ENCODE results near the gene EVA1C.
"Not testable (repeated sequence)": the region's sequence is repeated elsewhere in the genome, so short reads cannot be mapped to it uniquely, and the experiment has no call there.

EVA1C gene, protein sequence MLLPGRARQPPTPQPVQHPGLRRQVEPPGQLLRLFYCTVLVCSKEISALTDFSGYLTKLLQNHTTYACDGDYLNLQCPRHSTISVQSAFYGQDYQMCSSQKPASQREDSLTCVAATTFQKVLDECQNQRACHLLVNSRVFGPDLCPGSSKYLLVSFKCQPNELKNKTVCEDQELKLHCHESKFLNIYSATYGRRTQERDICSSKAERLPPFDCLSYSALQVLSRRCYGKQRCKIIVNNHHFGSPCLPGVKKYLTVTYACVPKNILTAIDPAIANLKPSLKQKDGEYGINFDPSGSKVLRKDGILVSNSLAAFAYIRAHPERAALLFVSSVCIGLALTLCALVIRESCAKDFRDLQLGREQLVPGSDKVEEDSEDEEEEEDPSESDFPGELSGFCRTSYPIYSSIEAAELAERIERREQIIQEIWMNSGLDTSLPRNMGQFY

DNA sequence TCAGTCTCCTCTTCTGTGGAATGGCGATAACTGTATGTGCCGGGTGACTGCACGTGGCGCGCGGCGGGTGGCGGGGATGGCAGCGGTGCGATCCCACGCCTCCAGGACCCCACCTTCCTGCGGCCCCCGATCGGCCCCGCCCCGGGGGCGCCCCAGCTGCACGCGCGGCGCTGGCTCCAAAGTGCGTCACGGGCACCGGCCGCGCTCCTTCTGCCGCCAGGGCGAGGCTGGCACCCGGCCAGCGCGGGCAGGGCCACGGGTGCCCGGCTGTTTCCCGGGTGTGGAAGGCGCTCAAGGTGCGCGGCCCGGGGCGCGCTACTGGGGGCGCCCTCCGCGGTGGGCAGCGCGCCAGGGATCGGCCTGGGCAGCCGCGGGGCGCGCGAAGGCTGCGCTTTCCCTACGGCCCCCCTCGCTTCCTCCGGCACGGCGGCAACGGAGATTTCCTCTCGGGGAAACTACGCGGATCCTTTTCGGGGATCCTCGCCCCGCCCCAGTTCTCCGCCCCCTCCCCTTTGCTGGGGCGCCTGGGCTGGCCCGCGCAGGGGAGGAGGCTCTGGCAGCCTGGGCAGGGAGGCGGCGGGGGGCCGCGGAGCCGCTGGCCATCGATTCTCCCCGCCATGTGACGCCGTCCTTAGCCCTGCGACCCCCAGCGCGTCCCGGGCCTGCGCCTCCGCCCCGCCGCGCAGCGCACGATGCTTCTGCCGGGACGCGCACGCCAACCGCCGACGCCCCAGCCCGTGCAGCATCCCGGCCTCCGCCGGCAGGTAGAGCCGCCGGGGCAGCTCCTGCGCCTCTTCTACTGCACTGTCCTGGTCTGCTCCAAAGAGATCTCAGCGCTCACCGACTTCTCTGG is at the start of gene EVA1C:
EVA1C (plus strand) TSS at position 545 of the 853 bp plus-strand sequence; CDS start at position 693, 148 bp downstream.
- peak within 1 kb of the TSS; percentile 58 for H2AFZ ChIP-seq (ENCODE audit: low read depth, low read length)
- peak within 1 kb of the TSS; percentile 17 for H3K4me3 ChIP-seq (ENCODE audit: low read length)
- no peaks in the 10 kb centered on the region for H3K36me3 ChIP-seq (ENCODE audit: insufficient read depth, low read length)
- H3K27me3 ChIP-seq (ENCODE audit: insufficient read depth, low read length) = peaks cover 78% of the 10 kb centered on the region
- H3K4me1 ChIP-seq (ENCODE audit: insufficient read depth, low read length) = peaks cover 22% of the 10 kb centered on the region
- no peaks in the 10 kb centered on the region for H3K9me3 ChIP-seq (ENCODE audit: low read length)

DNA sequence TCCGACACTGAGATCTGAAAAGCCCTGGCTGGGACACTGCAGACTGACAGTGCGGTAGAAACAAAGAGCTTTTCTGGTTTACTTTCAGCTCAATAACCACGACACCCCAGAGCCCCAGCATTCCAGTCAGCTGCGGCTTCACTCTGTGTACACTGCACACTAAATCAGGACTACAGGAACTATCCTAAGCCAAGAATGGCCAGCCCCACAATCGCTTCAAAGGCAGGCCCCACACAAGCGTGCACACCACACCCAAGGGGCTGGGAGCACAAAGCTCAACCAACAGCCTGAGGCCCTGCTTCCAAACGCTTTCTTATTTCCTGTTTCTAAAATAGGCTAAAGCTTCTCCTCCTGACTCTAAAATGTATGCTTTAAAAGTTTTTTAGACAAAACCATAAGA is 48.1 kb upstream of the EVA1C start:
- H3K27me3 ChIP-seq (ENCODE audit: insufficient read depth, low read length) = no peaks in the 10 kb centered on the region
- peaks cover 81% of the 10 kb centered on the region for H3K36me3 ChIP-seq (ENCODE audit: insufficient read depth, low read length)

DNA sequence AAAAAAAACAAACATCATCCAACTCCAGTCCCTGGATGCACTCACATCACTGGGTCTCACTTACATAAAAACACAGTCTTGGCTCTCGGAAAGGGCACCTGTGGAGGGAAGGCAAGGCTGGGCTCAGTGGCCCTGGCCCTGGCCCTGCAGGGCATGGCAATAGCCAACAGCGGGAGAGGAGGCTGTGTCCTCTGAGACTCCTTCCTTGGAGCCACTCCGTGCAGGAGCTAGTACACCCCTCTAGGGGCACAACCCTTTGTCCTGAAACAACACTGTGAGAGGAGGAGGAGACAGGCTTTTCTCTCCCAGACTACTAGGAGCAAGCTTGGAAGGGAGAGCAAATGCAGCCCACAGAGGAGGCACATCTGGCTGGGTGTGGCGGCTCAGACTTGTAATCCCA is 47.7 kb upstream of the EVA1C start:
- Histone ChIP-seq H2AFZ (ENCODE audit: low read depth, low read length) (no peak overlapping the region), H3K9me3 (ENCODE audit: low read length) (no peaks in the 10 kb centered on the region), H3K36me3 (ENCODE audit: insufficient read depth, low read length) (peaks cover 77% of the 10 kb centered on the region), H3K4me3 (ENCODE audit: low read length) (no peak overlapping the region), H3K4me1 (ENCODE audit: insufficient read depth, low read length) (no peaks in the 10 kb centered on the region), H3K27me3 (ENCODE audit: insufficient read depth, low read length) (no peaks in the 10 kb centered on the region)

More for the DNA sequence above, 48.1 kb upstream of the EVA1C start:
- no peak overlapping the region for H2AFZ ChIP-seq (ENCODE audit: low read depth, low read length)
- H3K4me3 ChIP-seq (ENCODE audit: low read length) = no peak overlapping the region
- no peaks in the 10 kb centered on the region for H3K4me1 ChIP-seq (ENCODE audit: insufficient read depth, low read length)
- H3K9me3 ChIP-seq (ENCODE audit: low read length) = no peaks in the 10 kb centered on the region

DNA sequence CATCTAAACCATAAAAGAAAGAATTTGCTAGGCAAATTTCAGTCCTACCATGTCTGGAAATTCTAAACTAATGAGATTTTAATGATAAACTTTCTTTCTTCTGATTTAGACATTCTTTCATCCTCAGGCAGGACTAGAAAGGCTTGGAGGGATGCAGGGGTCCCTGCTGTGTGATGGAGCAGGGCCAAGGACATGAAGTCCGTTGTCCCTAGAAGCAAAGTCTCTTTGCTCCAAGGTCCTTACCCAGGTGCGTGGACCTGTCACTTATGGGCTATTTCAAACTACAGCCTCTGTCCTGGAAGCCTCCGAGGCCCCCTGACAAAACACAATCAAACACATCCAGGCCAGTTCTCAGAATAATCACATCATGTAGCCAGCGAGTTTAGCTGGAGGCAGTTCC is 46.3 kb upstream of the EVA1C start:
- H3K4me3 ChIP-seq (ENCODE audit: low read length) = no peak overlapping the region
- no peaks in the 10 kb centered on the region for H3K27me3 ChIP-seq (ENCODE audit: insufficient read depth, low read length)
- H2AFZ ChIP-seq (ENCODE audit: low read depth, low read length) = no peak overlapping the region
- no peaks in the 10 kb centered on the region for H3K9me3 ChIP-seq (ENCODE audit: low read length)
- peaks cover 71% of the 10 kb centered on the region for H3K36me3 ChIP-seq (ENCODE audit: insufficient read depth, low read length)
- no peaks in the 10 kb centered on the region for H3K4me1 ChIP-seq (ENCODE audit: insufficient read depth, low read length)

DNA sequence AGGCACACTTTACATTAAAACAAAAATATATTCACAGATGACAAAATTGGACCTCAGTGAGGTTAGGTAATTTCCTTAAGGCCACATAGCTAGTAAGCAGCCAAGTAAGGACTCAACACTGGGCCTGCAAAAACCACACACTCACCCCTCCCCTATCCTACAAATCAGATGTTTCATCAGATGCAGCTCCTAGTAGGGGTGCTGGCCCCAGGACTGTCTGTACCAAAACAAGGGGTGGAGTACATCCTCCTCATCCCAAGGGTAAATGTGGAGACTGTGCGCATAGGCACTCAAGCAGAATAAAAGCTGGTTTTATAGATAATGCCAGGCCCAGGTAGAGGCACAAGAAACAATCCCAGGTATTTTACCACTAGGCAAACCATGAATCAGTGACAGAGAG is 45.3 kb upstream of the EVA1C start:
- no peaks in the 10 kb centered on the region for H3K9me3 ChIP-seq (ENCODE audit: low read length)
- H3K4me3 ChIP-seq (ENCODE audit: low read length) = no peak overlapping the region
- H3K27me3 ChIP-seq (ENCODE audit: insufficient read depth, low read length) = no peaks in the 10 kb centered on the region
- H2AFZ ChIP-seq (ENCODE audit: low read depth, low read length) = no peak overlapping the region
- H3K36me3 ChIP-seq (ENCODE audit: insufficient read depth, low read length) = peaks cover 68% of the 10 kb centered on the region
- no peaks in the 10 kb centered on the region for H3K4me1 ChIP-seq (ENCODE audit: insufficient read depth, low read length)

DNA sequence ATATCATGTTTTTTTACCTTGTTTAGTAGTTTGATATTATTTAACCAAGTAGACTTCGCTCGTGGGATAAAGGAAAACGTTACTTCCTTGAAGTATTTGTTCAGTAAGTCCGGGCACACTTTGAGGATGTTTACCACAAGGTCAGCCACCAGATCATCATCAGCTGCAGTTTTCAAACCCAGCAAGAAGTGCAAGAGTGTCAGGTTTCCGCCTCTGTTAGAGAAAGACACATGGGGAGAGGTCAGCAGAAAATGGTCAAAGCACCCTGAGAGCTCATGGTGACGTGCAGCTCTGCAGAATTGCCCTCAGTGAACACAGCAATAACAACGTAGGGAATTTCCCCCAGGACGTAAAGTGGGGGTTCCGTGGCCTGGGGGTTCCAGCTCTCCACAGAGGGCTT is 44.1 kb upstream of the EVA1C start:
- H3K4me1 ChIP-seq (ENCODE audit: insufficient read depth, low read length) = no peaks in the 10 kb centered on the region
- H3K36me3 ChIP-seq (ENCODE audit: insufficient read depth, low read length) = peaks cover 66% of the 10 kb centered on the region
- H3K9me3 ChIP-seq (ENCODE audit: low read length) = no peaks in the 10 kb centered on the region
- H2AFZ ChIP-seq (ENCODE audit: low read depth, low read length) = no peak overlapping the region
- no peaks in the 10 kb centered on the region for H3K27me3 ChIP-seq (ENCODE audit: insufficient read depth, low read length)
- no peak overlapping the region for H3K4me3 ChIP-seq (ENCODE audit: low read length)

DNA sequence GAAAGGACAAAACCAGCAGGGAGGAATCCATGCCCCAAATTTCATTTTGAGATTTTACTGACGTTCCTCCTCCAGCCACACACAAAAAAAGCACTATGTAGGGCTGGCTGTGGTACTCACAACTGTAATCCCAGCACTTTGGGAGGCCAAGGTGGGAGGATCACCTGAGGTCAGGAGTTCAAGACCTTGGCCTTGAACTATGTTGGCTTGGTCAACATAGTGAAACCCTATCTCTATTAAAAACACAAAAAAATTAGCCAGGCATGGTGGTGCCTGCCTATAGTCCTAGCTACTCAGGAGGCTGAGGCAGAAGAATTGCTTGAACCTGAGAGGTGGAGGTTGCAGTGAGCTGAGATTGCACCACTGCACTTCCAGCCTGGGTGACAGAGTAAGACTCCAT is 43.5 kb upstream of the EVA1C start:
- H3K4me1 ChIP-seq (ENCODE audit: insufficient read depth, low read length); H2AFZ ChIP-seq (ENCODE audit: low read depth, low read length); H3K27me3 ChIP-seq (ENCODE audit: insufficient read depth, low read length); H3K9me3 ChIP-seq (ENCODE audit: low read length); H3K4me3 ChIP-seq (ENCODE audit: low read length): not testable (repeated sequence)
- peaks cover 64% of the 10 kb centered on the region for H3K36me3 ChIP-seq (ENCODE audit: insufficient read depth, low read length)

DNA sequence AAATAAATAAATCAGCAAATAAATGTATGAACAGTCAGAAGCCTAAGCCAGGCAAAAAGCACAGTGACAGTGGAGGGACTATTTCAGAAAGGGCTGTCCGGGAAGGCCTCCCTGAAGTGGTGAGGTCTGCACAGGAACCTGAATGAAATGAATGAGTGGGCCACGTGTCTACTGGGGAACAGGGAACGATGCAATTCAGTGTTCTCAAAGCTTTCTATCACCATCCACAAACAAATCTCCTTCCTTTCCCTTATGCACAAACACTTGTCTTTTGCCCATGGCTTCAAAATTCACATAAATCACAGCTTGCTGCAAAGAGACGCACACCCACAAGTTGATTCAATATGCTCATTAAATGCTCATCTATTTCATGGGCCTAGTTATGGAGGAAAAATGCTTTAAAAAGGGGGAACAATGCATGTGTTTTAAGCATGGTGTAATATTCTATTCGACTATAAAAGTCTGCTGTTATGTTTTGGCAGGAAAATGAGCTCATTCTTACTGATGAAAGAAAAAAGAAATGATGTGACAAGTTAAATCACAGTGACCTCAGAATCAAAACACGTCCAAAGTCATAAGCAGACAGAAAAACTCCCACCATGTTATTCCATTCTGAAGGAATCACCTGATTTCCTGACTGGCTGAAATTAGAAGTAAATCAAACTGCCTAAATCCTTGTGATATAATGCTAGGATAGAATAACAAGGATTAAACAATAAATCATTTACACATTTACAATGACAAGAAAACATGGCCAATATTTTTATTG is 41.3 kb upstream of the EVA1C start:
- Histone ChIP-seq H3K4me3 (ENCODE audit: low read length) (no peak overlapping the region), H3K9me3 (ENCODE audit: low read length) (no peaks in the 10 kb centered on the region), H3K27me3 (ENCODE audit: insufficient read depth, low read length) (no peaks in the 10 kb centered on the region), H3K36me3 (ENCODE audit: insufficient read depth, low read length) (peaks cover 59% of the 10 kb centered on the region), H3K4me1 (ENCODE audit: insufficient read depth, low read length) (no peaks in the 10 kb centered on the region), H2AFZ (ENCODE audit: low read depth, low read length) (no peak overlapping the region)

DNA sequence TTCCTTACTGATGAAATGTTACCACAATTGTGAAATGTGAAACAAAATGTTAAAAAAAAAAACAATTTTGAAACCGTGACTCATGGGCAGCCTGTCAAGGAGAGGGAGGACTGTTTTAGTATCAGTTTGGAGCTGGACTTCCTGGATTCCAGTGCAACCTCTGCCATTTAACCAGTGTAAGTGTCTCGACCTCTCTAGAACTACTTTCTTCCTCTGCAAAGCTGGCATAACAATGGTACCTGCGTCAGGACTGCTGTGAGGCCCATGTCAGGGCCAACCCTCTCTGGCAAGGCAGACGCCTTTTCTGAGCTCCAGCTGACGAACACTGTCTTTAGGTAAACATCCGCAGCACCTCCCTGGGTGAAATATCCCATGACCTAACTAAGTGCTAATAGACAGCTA is 40.6 kb upstream of the EVA1C start:
- no peaks in the 10 kb centered on the region for H3K27me3 ChIP-seq (ENCODE audit: insufficient read depth, low read length)
- peaks cover 52% of the 10 kb centered on the region for H3K36me3 ChIP-seq (ENCODE audit: insufficient read depth, low read length)
- H3K4me3 ChIP-seq (ENCODE audit: low read length) = no peak overlapping the region
- H3K9me3 ChIP-seq (ENCODE audit: low read length) = no peaks in the 10 kb centered on the region
- H3K4me1 ChIP-seq (ENCODE audit: insufficient read depth, low read length) = no peaks in the 10 kb centered on the region
- H2AFZ ChIP-seq (ENCODE audit: low read depth, low read length) = no peak overlapping the region

DNA sequence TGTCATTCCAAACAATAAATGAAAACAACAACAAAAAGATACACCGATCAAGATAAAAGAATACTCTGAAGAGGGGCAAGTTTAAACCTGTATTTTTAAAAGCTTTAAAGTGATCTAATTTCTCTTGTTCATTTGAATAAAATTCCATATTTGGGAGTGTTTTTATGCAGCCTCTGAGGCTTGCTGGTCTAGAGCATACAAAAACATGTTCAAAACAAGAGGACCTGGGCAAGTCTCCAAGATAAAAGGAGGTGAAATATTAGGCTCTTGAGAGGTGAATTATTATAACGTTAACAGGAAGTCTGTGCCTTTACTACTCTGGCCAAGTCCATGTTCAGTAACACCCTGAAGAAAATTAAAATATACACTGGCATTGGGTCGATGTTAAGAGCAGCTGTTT is 39.8 kb upstream of the EVA1C start:
- H3K4me3 ChIP-seq (ENCODE audit: low read length) = no peak overlapping the region
- H3K4me1 ChIP-seq (ENCODE audit: insufficient read depth, low read length) = no peaks in the 10 kb centered on the region
- no peaks in the 10 kb centered on the region for H3K27me3 ChIP-seq (ENCODE audit: insufficient read depth, low read length)
- no peaks in the 10 kb centered on the region for H3K9me3 ChIP-seq (ENCODE audit: low read length)
- H2AFZ ChIP-seq (ENCODE audit: low read depth, low read length) = no peak overlapping the region
- peaks cover 52% of the 10 kb centered on the region for H3K36me3 ChIP-seq (ENCODE audit: insufficient read depth, low read length)

DNA sequence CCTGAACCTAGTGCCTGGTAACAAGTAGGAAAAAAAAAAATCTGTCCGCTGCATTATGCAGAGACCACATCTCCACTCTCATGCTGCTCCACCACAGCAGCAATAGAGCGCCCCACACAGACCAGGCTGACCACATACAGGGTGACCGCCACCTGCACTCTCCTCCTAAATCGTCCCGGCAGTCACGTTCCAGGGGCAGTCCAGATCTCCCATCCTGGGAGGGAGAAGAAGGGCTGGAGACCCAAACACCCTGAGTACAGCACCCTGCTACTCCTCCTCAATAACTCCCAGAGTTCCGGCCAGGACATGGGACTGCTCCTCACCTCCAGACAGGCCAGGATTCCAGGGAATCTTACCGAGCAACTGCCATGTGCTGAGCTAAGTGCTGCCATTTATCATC is 35.0 kb upstream of the EVA1C start:
- H3K9me3 ChIP-seq (ENCODE audit: low read length) = no peaks in the 10 kb centered on the region
- H3K4me3 ChIP-seq (ENCODE audit: low read length) = no peak overlapping the region
- no peaks in the 10 kb centered on the region for H3K27me3 ChIP-seq (ENCODE audit: insufficient read depth, low read length)
- H2AFZ ChIP-seq (ENCODE audit: low read depth, low read length) = no peak overlapping the region
- peaks cover 58% of the 10 kb centered on the region for H3K36me3 ChIP-seq (ENCODE audit: insufficient read depth, low read length)
- H3K4me1 ChIP-seq (ENCODE audit: insufficient read depth, low read length) = no peaks in the 10 kb centered on the region

DNA sequence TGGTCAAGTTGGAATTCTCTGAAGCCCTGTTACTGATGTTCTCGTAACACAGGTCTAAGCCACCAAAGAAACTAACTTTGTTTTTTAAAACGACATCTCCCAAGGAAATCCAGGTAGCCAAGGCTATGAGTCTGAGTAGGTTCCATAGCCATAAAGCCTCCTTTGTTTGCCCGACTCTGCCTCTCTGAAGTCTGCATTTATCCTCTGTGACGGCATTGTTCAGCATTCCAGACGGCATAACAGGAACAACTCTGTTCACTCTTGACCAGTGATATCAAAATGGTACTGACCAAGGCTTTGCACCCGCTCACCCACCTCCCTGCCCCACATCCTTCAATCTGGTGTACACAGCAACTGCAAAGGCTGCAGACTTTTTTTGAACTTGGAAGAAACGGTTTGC is 34.5 kb upstream of the EVA1C start:
- no peak overlapping the region for H3K4me3 ChIP-seq (ENCODE audit: low read length)
- no peaks in the 10 kb centered on the region for H3K9me3 ChIP-seq (ENCODE audit: low read length)
- H3K4me1 ChIP-seq (ENCODE audit: insufficient read depth, low read length) = no peaks in the 10 kb centered on the region
- no peaks in the 10 kb centered on the region for H3K27me3 ChIP-seq (ENCODE audit: insufficient read depth, low read length)
- H2AFZ ChIP-seq (ENCODE audit: low read depth, low read length) = no peak overlapping the region
- H3K36me3 ChIP-seq (ENCODE audit: insufficient read depth, low read length) = peaks cover 57% of the 10 kb centered on the region

DNA sequence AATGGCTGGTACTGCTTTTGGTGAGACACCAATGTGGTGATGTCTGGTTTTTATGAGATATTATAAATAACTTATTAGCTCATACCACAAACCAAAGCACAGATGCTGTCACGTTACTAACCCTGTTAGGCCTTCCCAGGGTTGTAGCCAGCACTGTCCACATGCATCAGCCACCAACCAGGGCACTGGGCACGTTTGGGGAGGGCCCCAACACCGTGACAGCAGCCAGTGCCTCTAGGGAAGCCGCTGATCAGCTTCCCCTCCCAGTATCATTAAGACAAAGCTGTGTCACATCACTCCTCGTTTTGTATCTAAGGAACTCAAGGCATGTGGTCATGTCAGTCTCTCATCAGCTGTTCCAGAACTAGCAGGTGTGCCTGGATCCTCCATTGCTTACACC is 33.5 kb upstream of the EVA1C start:
- H3K27me3 ChIP-seq (ENCODE audit: insufficient read depth, low read length) = no peaks in the 10 kb centered on the region
- no peak overlapping the region for H2AFZ ChIP-seq (ENCODE audit: low read depth, low read length)
- H3K4me3 ChIP-seq (ENCODE audit: low read length) = no peak overlapping the region
- H3K9me3 ChIP-seq (ENCODE audit: low read length) = no peaks in the 10 kb centered on the region
- peaks cover 61% of the 10 kb centered on the region for H3K36me3 ChIP-seq (ENCODE audit: insufficient read depth, low read length)
- H3K4me1 ChIP-seq (ENCODE audit: insufficient read depth, low read length) = no peaks in the 10 kb centered on the region

Data from neuron (in vitro differentiated cells).